A549 treated with Hydrocortisone at 1 μM for 4 hours (cell line): ENCODE results near the gene GOLGA8F. TPM values are rescaled to one million over a fixed set of nuclear protein-coding genes. Genes with fewer than 3 reads are reported as not detected.

Source experiments
- total RNA-seq: library from RNA; stranded (reverse); fragments of 200-300 nt; extraction: Qiagen RNA extraction; gene quantifications from 5 replicates; pipeline ENCODE4 v1.2.3, GENCODE V29; 2022

GOLGA8F gene
- not detected in 5 replicates for total RNA-seq

GRCh38 chr15:28378364-28378763, at the start of gene GOLGA8F:
TSS of gene GOLGA8F (plus strand) at chr15:28378664. CDS start at chr15:28378762, 98 bp downstream.

GRCh38 chr15:28357984-28358383, 20.5 kb upstream of the GOLGA8F start, which contains the start of gene GOLGA6L24:
TSS of gene GOLGA6L24 (minus strand) at chr15:28358084. CDS start at chr15:28358023, 61 bp downstream.

Other genes starting within 250 kb of the GOLGA8F start
- gene HERC2, start 56.5 kb upstream of the GOLGA8F start, total RNA-seq = 43.0 to 48.4 TPM (median 47.2 TPM) in 5 replicates
- not detected in 5 replicates for gene GOLGA6L24, start 20.6 kb upstream of the GOLGA8F start, total RNA-seq
- gene GOLGA8G, start 154.3 kb downstream of the GOLGA8F start, total RNA-seq = not detected in 5 replicates
- gene GOLGA6L25, start 174.9 kb downstream of the GOLGA8F start, total RNA-seq = not detected in 5 replicates